Caco-2 (cell line): ENCODE results near the gene MSL3B.

Source experiments
- BruUV-seq: library from RNA; stranded (reverse); fragments of 400-500 nt; replicated peaks from 2 replicates; lab custom pipeline; 2021; lab: Mats Ljungman, UMichigan
- CTCF ChIA-PET: fragments of 300-600 bp; sonication (Branson Sonifier 250); formaldehyde crosslinking; loops from one replicate; lab custom pipeline; 2022; ENCODE audit warnings: antibody characterized with exemption; lab: Charles Lee
- POLR2A ChIA-PET: fragments of 300-600 bp; sonication (Branson Sonifier 250); formaldehyde crosslinking; loops from one replicate; lab custom pipeline; 2022; ENCODE audit warnings: antibody characterized with exemption; lab: Charles Lee
- DNase-seq, 2 experiments: peaks; one replicate each; pipeline versions ENCODE4 v3.0.0 to v3.0.0-alpha.2; 2020 to 2022
- H3K27me3 ChIP-seq: replicated peaks from 2 replicates; pipeline ENCODE4 v1.6.0; 2011; ENCODE audit warnings: low read length; ENCODE audit not compliant: control insufficient read depth, insufficient read depth
- H3K36me3 ChIP-seq: 2 replicates; pipeline ENCODE4 v1.5.1; 2011; ENCODE audit warnings: low read length; ENCODE audit not compliant: control insufficient read depth, insufficient read depth
- H3K4me1 ChIP-seq: fragments of 250-450 bp; sonication (Bioruptor Pico); 2 replicates; pipeline ENCODE4 v1.5.1; 2020; ENCODE audit warnings: mild to moderate bottlenecking
- H3K4me3 ChIP-seq: 2 replicates; pipeline ENCODE4 v1.5.1; 2011; ENCODE audit warnings: low read depth, mild to moderate bottlenecking, control low read depth, low read length
- H3K9me3 ChIP-seq: fragments of 250-450 bp; sonication (Bioruptor Pico); 2 replicates; pipeline ENCODE4 v1.5.1; 2020; ENCODE audit warnings: mild to moderate bottlenecking, moderate library complexity
- H3K27ac Mint-ChIP-seq: one replicate; pipeline ENCODE4 v1.8.0; 2022; ENCODE audit warnings: mixed read lengths; ENCODE audit not compliant: unreplicated experiment
- H3K27me3 Mint-ChIP-seq: one replicate; pipeline ENCODE4 v1.8.0; 2022; ENCODE audit warnings: mixed read lengths; ENCODE audit not compliant: insufficient read depth, unreplicated experiment
- H3K36me3 Mint-ChIP-seq: one replicate; pipeline ENCODE4 v1.8.0; 2022; ENCODE audit warnings: mild to moderate bottlenecking, mixed read lengths; ENCODE audit not compliant: insufficient read depth, unreplicated experiment
- H3K4me1 Mint-ChIP-seq: one replicate; pipeline ENCODE4 v1.8.0; 2022; ENCODE audit warnings: low read depth, mixed read lengths; ENCODE audit not compliant: unreplicated experiment
- H3K4me3 Mint-ChIP-seq: one replicate; pipeline ENCODE4 v1.8.0; 2022; ENCODE audit warnings: mild to moderate bottlenecking, moderate library complexity, mixed read lengths; ENCODE audit not compliant: unreplicated experiment
- H3K9me3 Mint-ChIP-seq: one replicate; pipeline ENCODE4 v1.8.0; 2022; ENCODE audit warnings: mixed read lengths; ENCODE audit not compliant: unreplicated experiment
- CTCF ChIP-seq, 2 experiments: fragments of 200-600 bp in 1 of 2; IDR thresholded peaks; 1 replicate in 1 of 2; 2 replicates in 1 of 2; pipeline versions ENCODE4 v1.5.1 to v1.8.0; 2011 to 2022; ENCODE audit warnings: antibody characterized with exemption in 1 of 2, control low read depth in 1 of 2, inconsistent platforms in 1 of 2, low read depth in 1 of 2, low read length in 1 of 2, mild to moderate bottlenecking in 1 of 2, moderate library complexity in 1 of 2; ENCODE audit not compliant: insufficient read depth in 1 of 2, severe bottlenecking in 1 of 2, unreplicated experiment in 1 of 2
- intact Hi-C: fragments of 100-400 bp; cut with micrococcal nuclease; formaldehyde crosslinking; loops from one replicate; pipeline ENCODE4 v1.10.0; 2022; ENCODE audit not compliant: unreplicated experiment

Gene MSL3B

GRCh38 chr2:233829193-233830110 lies 38.7 kb downstream of the MSL3B start:
- POLR2A ChIA-PET: no interaction called here
- BruUV-seq: no TSS peak
- Mint-ChIP-seq H3K27ac (no peak overlapping the region), H3K4me1 (no peaks in the 10 kb centered on the region), H3K27me3 (no peaks in the 10 kb centered on the region), H3K36me3 (peaks cover 8% of the 10 kb centered on the region), H3K9me3 (no peaks in the 10 kb centered on the region), H3K4me3 (no peak overlapping the region)
- Histone ChIP-seq H3K4me3 (no peak overlapping the region), H3K27me3 (no peaks in the 10 kb centered on the region), H3K36me3 (no peaks in the 10 kb centered on the region), H3K4me1 (no peaks in the 10 kb centered on the region), H3K9me3 (no peaks in the 10 kb centered on the region)
- intact Hi-C loops: loop anchor here (5.0 kb wide), 1 partner anchor 347 kb away; no protein-coding TSS in a partner anchor
- CTCF ChIA-PET: no interaction called here
- DNase-seq: no peak
- no peak for TF ChIP-seq CTCF (IDR thresholded peaks at IDR 0.05; ENCODE audit: insufficient read depth in 1 of 2, low read depth in 1 of 2, low read length in 1 of 2, severe bottlenecking in 1 of 2, unreplicated experiment in 1 of 2)

- CTCF ChIA-PET: interaction anchor here (0.5 kb wide), 1 partner anchor 82 kb away, joined by 3 read pairs; no protein-coding TSS in a partner anchor
- no peak overlapping the region for H3K4me3 ChIP-seq
- BruUV-seq: no TSS peak
- H3K27me3 ChIP-seq: no peaks in the 10 kb centered on the region
- intact Hi-C loops: no loop called here
- no peaks in the 10 kb centered on the region for H3K9me3 ChIP-seq
- H3K4me1 Mint-ChIP-seq: no peaks in the 10 kb centered on the region
- peaks cover under 1% of the 10 kb centered on the region for H3K36me3 Mint-ChIP-seq
- no peaks in the 10 kb centered on the region for H3K4me1 ChIP-seq
- H3K4me3 Mint-ChIP-seq: no peak overlapping the region
- H3K36me3 ChIP-seq: no peaks in the 10 kb centered on the region
- no peak for TF ChIP-seq CTCF (IDR thresholded peaks at IDR 0.05; ENCODE audit: insufficient read depth in 1 of 2, low read depth in 1 of 2, low read length in 1 of 2, severe bottlenecking in 1 of 2, unreplicated experiment in 1 of 2)
- no peak overlapping the region for H3K27ac Mint-ChIP-seq
- POLR2A ChIA-PET: no interaction called here
- no peak for DNase-seq
- no peaks in the 10 kb centered on the region for H3K27me3 Mint-ChIP-seq
- no peaks in the 10 kb centered on the region for H3K9me3 Mint-ChIP-seq
Observed at GRCh38 chr2:233828546-233829192, 39.5 kb downstream of the MSL3B start.

- Histone ChIP-seq H3K4me3 (no peak overlapping the region), H3K9me3 (no peaks in the 10 kb centered on the region), H3K4me1 (no peaks in the 10 kb centered on the region), H3K36me3 (no peaks in the 10 kb centered on the region), H3K27me3 (no peaks in the 10 kb centered on the region)
- Mint-ChIP-seq H3K27ac (no peak overlapping the region), H3K36me3 (no peaks in the 10 kb centered on the region), H3K9me3 (no peaks in the 10 kb centered on the region), H3K4me3 (no peak overlapping the region), H3K27me3 (no peaks in the 10 kb centered on the region), H3K4me1 (no peaks in the 10 kb centered on the region)
- POLR2A ChIA-PET: no interaction called here
- no TSS peak for BruUV-seq
- TF ChIP-seq CTCF (IDR thresholded peaks at IDR 0.05; ENCODE audit: insufficient read depth in 1 of 2, low read depth in 1 of 2, low read length in 1 of 2, severe bottlenecking in 1 of 2, unreplicated experiment in 1 of 2): no peak
- no peak for DNase-seq
- intact Hi-C loops: no loop called here
- CTCF ChIA-PET: no interaction called here
Observed at GRCh38 chr2:233824373-233824772, 43.8 kb downstream of the MSL3B start.
